H1 (cell line): ENCODE data around the gene SMLR1.

ENCODE experiments used
- EZH2 ChIP-seq: fragments of 200-600 bp; sonication (generic); IDR thresholded peaks from 2 replicates; pipeline ENCODE4 v1.7.1; 2012; ENCODE audit warnings: low read depth, mild to moderate bottlenecking, moderate library complexity, low read length, inconsistent platforms; ENCODE audit not compliant: severe bottlenecking
- JUN ChIP-seq: IDR thresholded peaks from 2 replicates; pipeline ENCODE4 v1.6.1; 2011; ENCODE audit warnings: low read depth, mild to moderate bottlenecking, improper control_type of control experiment, low read length
- KDM5A ChIP-seq: fragments of 200-600 bp; IDR thresholded peaks from 2 replicates; pipeline ENCODE4 v1.7.1; 2012; ENCODE audit warnings: mild to moderate bottlenecking, low read length, inconsistent platforms, mixed read lengths
- POLR2A ChIP-seq, 2 experiments: IDR thresholded peaks; 1 replicate in 1 of 2; 2 replicates in 1 of 2; pipeline ENCODE4 v1.6.1; 2011; ENCODE audit warnings: low read depth in 2 of 2, low read length in 2 of 2, mild to moderate bottlenecking in 2 of 2; ENCODE audit errors: control extremely low read depth in 1 of 2
- POLR2AphosphoS5 ChIP-seq: IDR thresholded peaks from 2 replicates; pipeline ENCODE4 v1.6.1; 2011; ENCODE audit warnings: low read depth, low read length
- RFX5 ChIP-seq: IDR thresholded peaks from 2 replicates; pipeline ENCODE4 v1.6.1; 2011; ENCODE audit warnings: low read depth, low read length, improper control_type of control experiment, borderline replicate concordance
- RXRA ChIP-seq: IDR thresholded peaks from 2 replicates; pipeline ENCODE4 v1.6.1; 2011; ENCODE audit warnings: low read depth, mild to moderate bottlenecking, low read length, moderate library complexity; ENCODE audit not compliant: insufficient read depth
- SIX5 ChIP-seq: IDR thresholded peaks from 2 replicates; pipeline ENCODE4 v1.6.1; 2011; ENCODE audit warnings: mild to moderate bottlenecking, low read depth, low read length
- TAF1 ChIP-seq: IDR thresholded peaks from 2 replicates; pipeline ENCODE4 v1.6.1; 2011; ENCODE audit warnings: mild to moderate bottlenecking, low read depth, low read length
- TF ChIP-seq, protein P1 (sequence below), 3 experiments: IDR thresholded peaks; 1 replicate in 2 of 3; 2 replicates in 1 of 3; pipeline versions ENCODE4 v1.5.1 to v1.6.1; 2011; ENCODE audit warnings: low read length in 3 of 3, mild to moderate bottlenecking in 3 of 3, inconsistent platforms in 2 of 3, low read depth in 1 of 3, moderate library complexity in 1 of 3; ENCODE audit not compliant: insufficient read depth in 1 of 3; ENCODE audit errors: control extremely low read depth in 1 of 3

GRCh38 chr6:130810307-130811030 is 16.7 kb upstream of the SMLR1 start:
- TF ChIP-seq, protein P1, sequence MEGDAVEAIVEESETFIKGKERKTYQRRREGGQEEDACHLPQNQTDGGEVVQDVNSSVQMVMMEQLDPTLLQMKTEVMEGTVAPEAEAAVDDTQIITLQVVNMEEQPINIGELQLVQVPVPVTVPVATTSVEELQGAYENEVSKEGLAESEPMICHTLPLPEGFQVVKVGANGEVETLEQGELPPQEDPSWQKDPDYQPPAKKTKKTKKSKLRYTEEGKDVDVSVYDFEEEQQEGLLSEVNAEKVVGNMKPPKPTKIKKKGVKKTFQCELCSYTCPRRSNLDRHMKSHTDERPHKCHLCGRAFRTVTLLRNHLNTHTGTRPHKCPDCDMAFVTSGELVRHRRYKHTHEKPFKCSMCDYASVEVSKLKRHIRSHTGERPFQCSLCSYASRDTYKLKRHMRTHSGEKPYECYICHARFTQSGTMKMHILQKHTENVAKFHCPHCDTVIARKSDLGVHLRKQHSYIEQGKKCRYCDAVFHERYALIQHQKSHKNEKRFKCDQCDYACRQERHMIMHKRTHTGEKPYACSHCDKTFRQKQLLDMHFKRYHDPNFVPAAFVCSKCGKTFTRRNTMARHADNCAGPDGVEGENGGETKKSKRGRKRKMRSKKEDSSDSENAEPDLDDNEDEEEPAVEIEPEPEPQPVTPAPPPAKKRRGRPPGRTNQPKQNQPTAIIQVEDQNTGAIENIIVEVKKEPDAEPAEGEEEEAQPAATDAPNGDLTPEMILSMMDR (IDR thresholded peaks at IDR 0.05; ENCODE audit: control extremely low read depth in 1 of 3, insufficient read depth in 1 of 3, low read depth in 1 of 3, low read length in 3 of 3): no peak
- TF ChIP-seq POLR2AphosphoS5: no peak
- no peak for TF ChIP-seq SIX5
- no peak for TF ChIP-seq POLR2A (IDR thresholded peaks at IDR 0.05; ENCODE audit: control extremely low read depth in 1 of 2, low read depth in 2 of 2, low read length in 2 of 2)
- no peak for TF ChIP-seq EZH2
- no peak for TF ChIP-seq TAF1
- TF ChIP-seq JUN: no peak
- TF ChIP-seq KDM5A: no peak
- TF ChIP-seq RXRA: no peak
- TF ChIP-seq RFX5: no peak
